Liver (tissue), 9 donors: ENCODE measurements around the gene NTNG1. TPM values are rescaled to one million over a fixed set of nuclear protein-coding genes. Genes with fewer than 3 reads are reported as not detected.

Experiments
- DNase-seq: peaks from one replicate; pipeline ENCODE4 v3.0.0-alpha.2; 2017; ENCODE audit warnings: low spot score
- H3K27ac ChIP-seq, 2 donors: one replicate each; pipeline ENCODE4 v1.7.0; 2013; ENCODE audit warnings: inconsistent platforms in 2 of 2, low read length in 2 of 2, control low read depth in 1 of 2, low read depth in 1 of 2, mild to moderate bottlenecking in 1 of 2
- H3K27me3 ChIP-seq, 4 donors: one replicate each; pipeline versions ENCODE4 v1.6.1 to v1.7.0; 2013; ENCODE audit warnings: low read length in 3 of 4, inconsistent platforms in 1 of 4, mild to moderate bottlenecking in 1 of 4, moderate library complexity in 1 of 4; ENCODE audit not compliant: control insufficient read depth in 4 of 4, insufficient read depth in 4 of 4
- H3K36me3 ChIP-seq, 4 donors: one replicate each; pipeline versions ENCODE4 v1.6.1 to v1.7.0; 2013; ENCODE audit warnings: low read length in 3 of 4, mild to moderate bottlenecking in 3 of 4, low read depth in 1 of 4, moderate library complexity in 1 of 4; ENCODE audit not compliant: control insufficient read depth in 4 of 4, insufficient read depth in 3 of 4
- H3K4me1 ChIP-seq, 4 donors: one replicate each; pipeline versions ENCODE4 v1.6.1 to v1.7.0; 2013; ENCODE audit warnings: low read length in 3 of 4, mild to moderate bottlenecking in 3 of 4, moderate library complexity in 1 of 4; ENCODE audit not compliant: control insufficient read depth in 4 of 4, insufficient read depth in 4 of 4
- H3K4me3 ChIP-seq, 3 donors: one replicate each; pipeline versions ENCODE4 v1.6.1 to v1.7.0; 2013; ENCODE audit warnings: low read length in 3 of 3, control low read depth in 1 of 3, low read depth in 1 of 3, mild to moderate bottlenecking in 1 of 3
- H3K9ac ChIP-seq, 2 donors: one replicate each; pipeline ENCODE4 v1.7.0; 2013; ENCODE audit warnings: low read length in 2 of 2, mild to moderate bottlenecking in 2 of 2, moderate library complexity in 2 of 2, control low read depth in 1 of 2, low read depth in 1 of 2
- H3K9me3 ChIP-seq, 4 donors: one replicate each; pipeline versions ENCODE4 v1.6.1 to v1.7.0; 2013; ENCODE audit warnings: low read length in 3 of 4; ENCODE audit not compliant: control insufficient read depth in 4 of 4
- ATF3 ChIP-seq: IDR thresholded peaks from 2 replicates; pipeline ENCODE4 v1.6.1; 2016; ENCODE audit warnings: antibody characterized with exemption
- CTCF ChIP-seq: fragments of 150-350 bp; IDR thresholded peaks from 2 replicates; pipeline ENCODE4 v1.5.1; 2017; ENCODE audit warnings: improper control_type of control experiment, low read depth, low read length; ENCODE audit not compliant: missing input control
- EGR1 ChIP-seq, 2 donors: IDR thresholded peaks; 2 replicates each; pipeline ENCODE4 v1.6.1; 2016 to 2018; ENCODE audit warnings: antibody characterized with exemption in 2 of 2, low read depth in 2 of 2
- FOXA1 ChIP-seq: IDR thresholded peaks from 2 replicates; pipeline ENCODE4 v1.6.1; 2016; ENCODE audit warnings: antibody characterized with exemption
- FOXA2 ChIP-seq: IDR thresholded peaks from 2 replicates; pipeline ENCODE4 v1.6.1; 2016; ENCODE audit warnings: antibody characterized with exemption
- GABPA ChIP-seq, 2 donors: IDR thresholded peaks in 1 of 2; conservative IDR thresholded peaks in 1 of 2; 2 replicates each; pipeline ENCODE4 v1.6.1; 2016; ENCODE audit warnings: antibody characterized with exemption in 2 of 2, mild to moderate bottlenecking in 1 of 2, moderate library complexity in 1 of 2
- HNF4A ChIP-seq, 2 donors: conservative IDR thresholded peaks; 2 replicates each; pipeline ENCODE4 v1.6.1; 2016; ENCODE audit warnings: antibody characterized with exemption in 2 of 2, mild to moderate bottlenecking in 2 of 2
- HNF4G ChIP-seq: IDR thresholded peaks from 2 replicates; pipeline ENCODE4 v1.6.1; 2016; ENCODE audit warnings: antibody characterized with exemption
- JUND ChIP-seq, 2 donors: IDR thresholded peaks; 2 replicates each; pipeline ENCODE4 v1.6.1; 2016; ENCODE audit warnings: antibody characterized with exemption in 2 of 2
- MAX ChIP-seq: IDR thresholded peaks from 2 replicates; pipeline ENCODE4 v1.6.1; 2016; ENCODE audit warnings: antibody characterized with exemption
- NR2F2 ChIP-seq: IDR thresholded peaks from 2 replicates; pipeline ENCODE4 v1.6.1; 2016; ENCODE audit warnings: antibody characterized with exemption
- RAD21 ChIP-seq, 2 donors: IDR thresholded peaks; 2 replicates each; pipeline ENCODE4 v1.6.1; 2016; ENCODE audit warnings: antibody characterized with exemption in 2 of 2, mild to moderate bottlenecking in 2 of 2
- REST ChIP-seq: IDR thresholded peaks from 2 replicates; pipeline ENCODE4 v1.6.1; 2016; ENCODE audit warnings: antibody characterized with exemption, mild to moderate bottlenecking
- RXRA ChIP-seq, 2 donors: IDR thresholded peaks; 2 replicates each; pipeline ENCODE4 v1.6.1; 2017 to 2018; ENCODE audit warnings: antibody characterized with exemption in 2 of 2, mild to moderate bottlenecking in 1 of 2
- SP1 ChIP-seq: IDR thresholded peaks from 2 replicates; pipeline ENCODE4 v1.6.1; 2018; ENCODE audit warnings: antibody characterized with exemption, mild to moderate bottlenecking
- TAF1 ChIP-seq: conservative IDR thresholded peaks from 2 replicates; pipeline ENCODE4 v1.6.1; 2016; ENCODE audit warnings: antibody characterized with exemption, mild to moderate bottlenecking
- YY1 ChIP-seq: IDR thresholded peaks from 2 replicates; pipeline ENCODE4 v1.6.1; 2016; ENCODE audit warnings: antibody characterized with exemption, mild to moderate bottlenecking
- ZBTB33 ChIP-seq: IDR thresholded peaks from 2 replicates; pipeline ENCODE4 v1.6.1; 2016; ENCODE audit warnings: antibody characterized with exemption
- WGBS: extraction: QIAGEN DNeasy Blood & Tissue Kit; methylation state at CpG from one replicate; pipeline ENCODE4 v1.1.7; 2013; 5-methylcytosine and 5-hydroxymethylcytosine counted together
- polyA plus RNA-seq, 2 donors: library from polyadenylated mRNA; stranded (reverse) in 1 of 2; unstranded in 1 of 2; fragments of 200-250 nt in 1 of 2; fragments of >200 nt in 1 of 2; fragmentation: Nextera tagmentation in 1 of 2; extraction: Ambion mirVana in 1 of 2; gene quantifications; one replicate each; pipeline versions ENCODE4 v1.2.1 to v1.2.3, GENCODE V29; 2013 to 2015
- total RNA-seq, 2 donors: library from RNA; depleted of rRNA; stranded (reverse); fragments of >200 nt; gene quantifications; one replicate each; pipeline ENCODE4 v1.2.3, GENCODE V29; 2014
- donor health status: healthy.
- donor health status: healthy.
- donor health status: healthy.
- donor health status: healthy.
- donor health status: healthy.

The NTNG1 gene
- total and polyA plus RNA-seq, 4 donors: under 0.01 TPM; not detected in 2

GRCh38 chr1:107124694-107125093, 16.1 kb upstream of the NTNG1 start:
- no peaks in the 10 kb centered on the region for H3K4me1 ChIP-seq
- WGBS: 56% methylated on average over 2 of the region's 2 CpGs
- DNase-seq: no peak
- H3K36me3 ChIP-seq: no peaks in the 10 kb centered on the region
- H3K4me3 ChIP-seq: no peak overlapping the region
- H3K9ac ChIP-seq: no peak overlapping the region
- H3K27ac ChIP-seq: no peak overlapping the region
- no peak for TF ChIP-seq JUND (IDR thresholded peaks at IDR 0.05)
- TF ChIP-seq GABPA (IDR thresholded peaks at IDR 0.05 in 1 of 2, conservative IDR thresholded peaks at IDR 0.05 in 1 of 2): no peak
- no peak for TF ChIP-seq ZBTB33
- no peak for TF ChIP-seq NR2F2
- TF ChIP-seq HNF4G: no peak
- no peak for TF ChIP-seq RXRA (IDR thresholded peaks at IDR 0.05)
- TF ChIP-seq CTCF: no peak
- TF ChIP-seq ATF3: no peak
- peaks cover 0 to 2% (median 2%) of the 10 kb centered on the region in 4 donors for H3K27me3 ChIP-seq
- no peaks in the 10 kb centered on the region for H3K9me3 ChIP-seq

GRCh38 chr1:107132195-107132594, 8.6 kb upstream of the NTNG1 start:
- Histone ChIP-seq H3K27me3 (peaks cover 0 to 3% (median 0%) of the 10 kb centered on the region in 4 donors), H3K4me3 (no peak overlapping the region), H3K9me3 (no peaks in the 10 kb centered on the region), H3K4me1 (no peaks in the 10 kb centered on the region), H3K9ac (no peak overlapping the region), H3K36me3 (no peaks in the 10 kb centered on the region), H3K27ac (no peak overlapping the region)
- DNase-seq: no peak
- WGBS: 59% methylated on average over 1 of the region's 1 CpG
- TF ChIP-seq RXRA (IDR thresholded peaks at IDR 0.05) (no peak), HNF4G (no peak), TAF1 (no peak), MAX (no peak), YY1 (no peak), CTCF (no peak), HNF4A (conservative IDR thresholded peaks at IDR 0.05) (no peak), FOXA2 (no peak), GABPA (IDR thresholded peaks at IDR 0.05 in 1 of 2, conservative IDR thresholded peaks at IDR 0.05 in 1 of 2) (no peak), FOXA1 (no peak), SP1 (no peak), EGR1 (IDR thresholded peaks at IDR 0.05; ENCODE audit: low read depth in 2 of 2) (no peak), JUND (IDR thresholded peaks at IDR 0.05) (no peak), ATF3 (no peak), ZBTB33 (no peak), RAD21 (IDR thresholded peaks at IDR 0.05) (no peak), REST (no peak), NR2F2 (no peak)
